SK-N-SH (cell line): Measurements from ENCODE around the gene IFNL3. TPM values are rescaled to one million over a fixed set of nuclear protein-coding genes. Genes with fewer than 3 reads are reported as not detected.

Experiments
- CTCF ChIA-PET: fragments of 300-600, 350-600 bp; formaldehyde crosslinking; extraction: SDS; loops from one replicate; lab custom pipeline; 2021; lab: Yijun Ruan, JAX
- POLR2A ChIA-PET: fragments of 350-600 bp; sonication (Branson Sonifier 250); formaldehyde crosslinking; extraction: SDS; loops from one replicate; lab custom pipeline; 2020; ENCODE audit warnings: antibody characterized with exemption, inconsistent platforms; lab: Yijun Ruan, JAX
- DNase-seq: peaks from one replicate; pipeline ENCODE4 v3.0.0; 2012
- H2AFZ ChIP-seq: fragments of 200-600 bp; sonication (generic); 2 replicates; pipeline ENCODE4 v1.8.1; 2016; ENCODE audit warnings: antibody characterized with exemption, mild to moderate bottlenecking, low read depth
- H3F3A ChIP-seq: fragments of 200-600 bp; sonication (generic); replicated peaks from 2 replicates; pipeline ENCODE3; 2016; ENCODE audit warnings: antibody characterized with exemption, mild to moderate bottlenecking; ENCODE audit not compliant: insufficient read depth
- H3K27ac ChIP-seq, 2 experiments: fragments of 200-500 bp in 1 of 2; fragments of 200-600 bp in 1 of 2; sonication (Bioruptor generic) in 1 of 2; sonication (generic), shearing (Covaris generic) in 1 of 2; 2 replicates each; pipeline versions ENCODE4 v1.5.1 to v1.6.1; 2014 to 2016; ENCODE audit warnings: low read depth in 2 of 2, inconsistent platforms in 1 of 2, low read length in 1 of 2, mild to moderate bottlenecking in 1 of 2, mixed read lengths in 1 of 2
- H3K27me3 ChIP-seq: fragments of 200-600 bp; sonication (generic), shearing (Covaris generic); 2 replicates; pipeline ENCODE4 v1.6.1; 2016; ENCODE audit warnings: mixed run types; ENCODE audit not compliant: insufficient read depth
- H3K36me3 ChIP-seq, 2 experiments: fragments of 200-500 bp in 1 of 2; fragments of 200-600 bp in 1 of 2; sonication (Bioruptor generic) in 1 of 2; sonication (generic) in 1 of 2; replicated peaks in 1 of 2; 2 replicates each; pipeline versions ENCODE3 to v1.5.1; 2014 to 2016; ENCODE audit warnings: low read length in 1 of 2, mild to moderate bottlenecking in 1 of 2; ENCODE audit not compliant: insufficient read depth in 2 of 2, control insufficient read depth in 1 of 2
- H3K4me1 ChIP-seq, 2 experiments: fragments of 200-500 bp in 1 of 2; fragments of 200-600 bp in 1 of 2; sonication (Bioruptor generic) in 1 of 2; sonication (generic), shearing (Covaris generic) in 1 of 2; 2 replicates each; pipeline versions ENCODE4 v1.5.1 to v1.6.1; 2014 to 2016; ENCODE audit warnings: low read depth in 1 of 2, low read length in 1 of 2, mixed run types in 1 of 2; ENCODE audit not compliant: insufficient read depth in 2 of 2, control insufficient read depth in 1 of 2
- H3K4me2 ChIP-seq: fragments of 200-600 bp; sonication (generic), shearing (Covaris generic); 2 replicates; pipeline ENCODE4 v1.6.1; 2017; ENCODE audit warnings: mixed run types
- H3K4me3 ChIP-seq, 2 experiments: fragments of 200-500 bp in 1 of 2; fragments of 200-600 bp in 1 of 2; sonication (Bioruptor generic) in 1 of 2; sonication (generic), shearing (Covaris generic) in 1 of 2; 2 replicates each; pipeline versions ENCODE4 v1.5.1 to v1.8.1; 2014 to 2016; ENCODE audit warnings: low read depth in 2 of 2, inconsistent platforms in 1 of 2, low read length in 1 of 2, mild to moderate bottlenecking in 1 of 2, mixed read lengths in 1 of 2, moderate library complexity in 1 of 2
- H3K79me2 ChIP-seq: fragments of 200-600 bp; sonication (generic); 2 replicates; pipeline ENCODE4 v1.8.1; 2017; ENCODE audit warnings: mild to moderate bottlenecking; ENCODE audit not compliant: insufficient read depth
- H3K9ac ChIP-seq: fragments of 200-600 bp; sonication (generic); 2 replicates; pipeline ENCODE4 v1.6.1; 2017; ENCODE audit warnings: mixed run types
- H3K9me2 ChIP-seq: fragments of 200-600 bp; sonication (generic); 2 replicates; pipeline ENCODE4 v1.6.1; 2017; ENCODE audit warnings: mixed run types
- H3K9me3 ChIP-seq: fragments of 200-600 bp; sonication (generic); 2 replicates; pipeline ENCODE4 v1.6.1; 2017; ENCODE audit warnings: mixed run types, mild to moderate bottlenecking, moderate library complexity
- H4K20me1 ChIP-seq: fragments of 200-600 bp; sonication (generic); 2 replicates; pipeline ENCODE4 v1.6.1; 2017; ENCODE audit warnings: mild to moderate bottlenecking, mixed run types; ENCODE audit not compliant: insufficient read depth
- CHD2 ChIP-seq: fragments of 150-350 bp; IDR thresholded peaks from 2 replicates; pipeline ENCODE4 v1.6.1; 2018; ENCODE audit warnings: low read length; ENCODE audit not compliant: partially characterized antibody
- CTCF ChIP-seq: fragments of 200-600 bp; sonication (generic); IDR thresholded peaks from 2 replicates; pipeline ENCODE4 v1.6.1; 2017; ENCODE audit warnings: antibody characterized with exemption, mild to moderate bottlenecking, moderate library complexity
- ELF1 ChIP-seq: IDR thresholded peaks from 2 replicates; pipeline ENCODE4 v1.4.0; 2012
- EZH2phosphoT487 ChIP-seq: fragments of 200-600 bp; sonication (generic); IDR thresholded peaks from 2 replicates; pipeline ENCODE4 v1.6.1; 2017; ENCODE audit warnings: low read depth, mixed run types, mild to moderate bottlenecking, antibody characterized with exemption, moderate library complexity, borderline replicate concordance
- FOXM1 ChIP-seq: IDR thresholded peaks from 2 replicates; pipeline ENCODE4 v1.4.0; 2012; ENCODE audit warnings: low read depth, mild to moderate bottlenecking
- GABPA ChIP-seq: IDR thresholded peaks from 2 replicates; pipeline ENCODE4 v1.4.0; 2012; ENCODE audit warnings: low read depth, mild to moderate bottlenecking
- GATA2 ChIP-seq: sonication (generic); formaldehyde crosslinking; IDR thresholded peaks from 2 replicates; pipeline ENCODE4 v1.5.0; 2020; ENCODE audit warnings: mild to moderate bottlenecking, missing genetic modification reagents
- JUND ChIP-seq: IDR thresholded peaks from 2 replicates; pipeline ENCODE4 v1.4.0; 2012
- MAX ChIP-seq: IDR thresholded peaks from 2 replicates; pipeline ENCODE4 v1.4.0; 2012; ENCODE audit warnings: low read depth
- MEF2A ChIP-seq: IDR thresholded peaks from 2 replicates; pipeline ENCODE4 v1.4.0; 2012; ENCODE audit warnings: low read depth, borderline replicate concordance
- MXI1 ChIP-seq: IDR thresholded peaks from 2 replicates; pipeline ENCODE4 v1.6.1; 2012; ENCODE audit warnings: mild to moderate bottlenecking, low read depth, low read length, improper control_type of control experiment
- RCOR1 ChIP-seq: fragments of 150-350 bp; IDR thresholded peaks from 2 replicates; pipeline ENCODE4 v1.6.1; 2017; ENCODE audit warnings: antibody characterized with exemption, low read length
- RXRA ChIP-seq: IDR thresholded peaks from 2 replicates; pipeline ENCODE4 v1.4.0; 2012; ENCODE audit warnings: low read depth, mild to moderate bottlenecking, borderline replicate concordance
- SMC3 ChIP-seq: IDR thresholded peaks from 2 replicates; pipeline ENCODE4 v1.6.1; 2012; ENCODE audit warnings: low read depth, low read length, improper control_type of control experiment
- TAF1 ChIP-seq: IDR thresholded peaks from 2 replicates; pipeline ENCODE4 v1.6.1; 2012; ENCODE audit warnings: low read depth, mild to moderate bottlenecking, low read length, moderate library complexity, borderline replicate concordance
- TCF12 ChIP-seq: IDR thresholded peaks from 2 replicates; pipeline ENCODE4 v1.4.0; 2012
- YY1 ChIP-seq: IDR thresholded peaks from 2 replicates; pipeline ENCODE4 v1.4.0; 2012; ENCODE audit warnings: low read depth, mild to moderate bottlenecking
- WGBS: methylation state at CpG from one replicate; pipeline ENCODE4 v1.1.6; 2017; ENCODE audit warnings: low lambda C conversion rate; 5-methylcytosine and 5-hydroxymethylcytosine counted together
- polyA plus RNA-seq, 3 experiments: library from polyadenylated mRNA; depleted of rRNA; stranded (reverse); fragments of >200 nt; gene quantifications; 2 replicates each; pipeline ENCODE4 v1.2.3, GENCODE V29; 2012
- TF ChIP-seq, protein P1 (sequence below): fragments of 150-350 bp; IDR thresholded peaks from 2 replicates; pipeline ENCODE4 v1.6.1; 2016; ENCODE audit warnings: mild to moderate bottlenecking, low read depth, low read length
- TF ChIP-seq, protein P2 (sequence below): IDR thresholded peaks from 2 replicates; pipeline ENCODE4 v1.6.1; 2012; ENCODE audit warnings: mild to moderate bottlenecking, low read depth, low read length, moderate library complexity

IFNL3 gene
- polyA plus RNA-seq, 1 of the 3 experiments (the other 2 are of a cell fraction): not detected

- H3K4me2 ChIP-seq: no peak overlapping the region
- no peak overlapping the region for H3K27ac ChIP-seq
- no peak overlapping the region for H3K4me3 ChIP-seq
- H3K9me3 ChIP-seq: no peaks in the 10 kb centered on the region
- DNase-seq: peak; percentile 66
- H3K36me3 ChIP-seq: no peaks in the 10 kb centered on the region
- TF ChIP-seq, protein P1, sequence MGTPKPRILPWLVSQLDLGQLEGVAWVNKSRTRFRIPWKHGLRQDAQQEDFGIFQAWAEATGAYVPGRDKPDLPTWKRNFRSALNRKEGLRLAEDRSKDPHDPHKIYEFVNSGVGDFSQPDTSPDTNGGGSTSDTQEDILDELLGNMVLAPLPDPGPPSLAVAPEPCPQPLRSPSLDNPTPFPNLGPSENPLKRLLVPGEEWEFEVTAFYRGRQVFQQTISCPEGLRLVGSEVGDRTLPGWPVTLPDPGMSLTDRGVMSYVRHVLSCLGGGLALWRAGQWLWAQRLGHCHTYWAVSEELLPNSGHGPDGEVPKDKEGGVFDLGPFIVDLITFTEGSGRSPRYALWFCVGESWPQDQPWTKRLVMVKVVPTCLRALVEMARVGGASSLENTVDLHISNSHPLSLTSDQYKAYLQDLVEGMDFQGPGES: no peak
- TF ChIP-seq RCOR1 (no peak), ELF1 (no peak), EZH2phosphoT487 (no peak), SMC3 (no peak), RXRA (no peak), MXI1 (no peak), MAX (no peak), FOXM1 (no peak), MEF2A (no peak), GABPA (no peak), JUND (no peak), TAF1 (no peak), CTCF (no peak), GATA2 (CRISPR knock-in tag) (no peak), YY1 (no peak), CHD2 (no peak), TCF12 (no peak)
- TF ChIP-seq, protein P2, sequence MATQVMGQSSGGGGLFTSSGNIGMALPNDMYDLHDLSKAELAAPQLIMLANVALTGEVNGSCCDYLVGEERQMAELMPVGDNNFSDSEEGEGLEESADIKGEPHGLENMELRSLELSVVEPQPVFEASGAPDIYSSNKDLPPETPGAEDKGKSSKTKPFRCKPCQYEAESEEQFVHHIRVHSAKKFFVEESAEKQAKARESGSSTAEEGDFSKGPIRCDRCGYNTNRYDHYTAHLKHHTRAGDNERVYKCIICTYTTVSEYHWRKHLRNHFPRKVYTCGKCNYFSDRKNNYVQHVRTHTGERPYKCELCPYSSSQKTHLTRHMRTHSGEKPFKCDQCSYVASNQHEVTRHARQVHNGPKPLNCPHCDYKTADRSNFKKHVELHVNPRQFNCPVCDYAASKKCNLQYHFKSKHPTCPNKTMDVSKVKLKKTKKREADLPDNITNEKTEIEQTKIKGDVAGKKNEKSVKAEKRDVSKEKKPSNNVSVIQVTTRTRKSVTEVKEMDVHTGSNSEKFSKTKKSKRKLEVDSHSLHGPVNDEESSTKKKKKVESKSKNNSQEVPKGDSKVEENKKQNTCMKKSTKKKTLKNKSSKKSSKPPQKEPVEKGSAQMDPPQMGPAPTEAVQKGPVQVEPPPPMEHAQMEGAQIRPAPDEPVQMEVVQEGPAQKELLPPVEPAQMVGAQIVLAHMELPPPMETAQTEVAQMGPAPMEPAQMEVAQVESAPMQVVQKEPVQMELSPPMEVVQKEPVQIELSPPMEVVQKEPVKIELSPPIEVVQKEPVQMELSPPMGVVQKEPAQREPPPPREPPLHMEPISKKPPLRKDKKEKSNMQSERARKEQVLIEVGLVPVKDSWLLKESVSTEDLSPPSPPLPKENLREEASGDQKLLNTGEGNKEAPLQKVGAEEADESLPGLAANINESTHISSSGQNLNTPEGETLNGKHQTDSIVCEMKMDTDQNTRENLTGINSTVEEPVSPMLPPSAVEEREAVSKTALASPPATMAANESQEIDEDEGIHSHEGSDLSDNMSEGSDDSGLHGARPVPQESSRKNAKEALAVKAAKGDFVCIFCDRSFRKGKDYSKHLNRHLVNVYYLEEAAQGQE: no peak
- H3F3A ChIP-seq: no peaks in the 10 kb centered on the region
- no peak overlapping the region for H2AFZ ChIP-seq
- H4K20me1 ChIP-seq: no peaks in the 10 kb centered on the region
- peaks cover 0 to 6% of the 10 kb centered on the region in 2 experiments; a peak in 1 of 4 replicates for H3K4me1 ChIP-seq
- WGBS: no CpG with 5 or more reads among the region's 11 CpGs
- no peaks in the 10 kb centered on the region for H3K9me2 ChIP-seq
- H3K79me2 ChIP-seq: no peaks in the 10 kb centered on the region
- CTCF ChIA-PET: interaction anchor here (1.0 to 5.4 kb wide), 3 partner anchors 11 to 129 kb away, joined by 3 to 26 read pairs (median 5); no protein-coding TSS in a partner anchor
- H3K27me3 ChIP-seq: peaks cover 45% of the 10 kb centered on the region
- POLR2A ChIA-PET: no interaction called here
- H3K9ac ChIP-seq: no peak overlapping the region
These were observed 45.8 kb downstream of the IFNL3 start for GRCh38 chr19:39199025-39199424.
